HG03039 (cell line): ENCODE measurements around the gene LACTBL1.

ENCODE experiments used
- ATAC-seq: cut with Tn5 transposase; IDR thresholded peaks from one replicate; pipeline ENCODE4 v1.9.1; 2021; ENCODE audit warnings: mild to moderate bottlenecking, moderate library complexity; ENCODE audit not compliant: unreplicated experiment

Gene LACTBL1

DNA sequence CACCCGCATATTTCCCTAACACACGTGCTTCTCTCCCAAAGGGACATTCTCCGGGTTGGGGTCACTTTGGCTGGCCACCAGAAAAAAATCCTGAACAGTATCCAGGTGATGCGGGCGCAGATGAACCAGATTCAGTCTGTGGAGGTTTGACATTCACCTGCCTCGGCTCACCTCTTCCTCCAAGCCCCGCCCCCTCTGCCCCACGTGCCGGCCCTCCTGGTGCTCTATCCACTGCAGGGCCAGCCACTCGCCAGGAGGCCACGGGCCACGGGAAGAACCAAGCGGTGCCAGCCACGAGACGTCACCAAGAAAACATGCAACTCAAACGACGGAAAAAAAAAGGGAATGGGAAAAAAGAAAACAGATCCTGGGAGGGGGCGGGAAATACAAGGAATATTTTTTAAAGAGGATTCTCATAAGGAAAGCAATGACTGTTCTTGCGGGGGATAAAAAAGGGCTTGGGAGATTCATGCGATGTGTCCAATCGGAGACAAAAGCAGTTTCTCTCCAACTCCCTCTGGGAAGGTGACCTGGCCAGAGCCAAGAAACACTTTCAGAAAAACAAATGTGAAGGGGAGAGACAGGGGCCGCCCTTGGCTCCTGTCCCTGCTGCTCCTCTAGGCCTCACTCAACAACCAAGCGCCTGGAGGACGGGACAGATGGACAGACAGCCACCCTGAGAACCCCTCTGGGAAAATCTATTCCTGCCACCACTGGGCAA is 59.1 kb downstream of the LACTBL1 start:
- ATAC-seq = no peak

DNA sequence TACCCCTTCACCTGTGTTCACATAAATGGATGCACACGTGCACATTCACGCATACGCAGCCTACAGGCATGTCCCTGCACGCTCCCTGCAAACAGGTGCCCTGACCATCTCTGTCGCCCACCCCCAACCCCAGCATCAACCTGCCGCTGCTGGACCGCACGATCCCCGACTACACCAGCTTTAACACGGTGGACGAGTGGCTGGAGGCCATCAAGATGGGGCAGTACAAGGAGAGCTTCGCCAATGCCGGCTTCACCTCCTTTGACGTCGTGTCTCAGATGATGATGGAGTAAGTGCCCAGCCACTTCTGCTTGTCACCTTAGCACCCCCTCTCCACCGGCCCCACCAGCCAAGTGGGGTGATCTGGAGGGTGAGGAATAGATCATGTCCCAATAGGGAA is 60.4 kb downstream of the LACTBL1 start:
- no peak for ATAC-seq

DNA sequence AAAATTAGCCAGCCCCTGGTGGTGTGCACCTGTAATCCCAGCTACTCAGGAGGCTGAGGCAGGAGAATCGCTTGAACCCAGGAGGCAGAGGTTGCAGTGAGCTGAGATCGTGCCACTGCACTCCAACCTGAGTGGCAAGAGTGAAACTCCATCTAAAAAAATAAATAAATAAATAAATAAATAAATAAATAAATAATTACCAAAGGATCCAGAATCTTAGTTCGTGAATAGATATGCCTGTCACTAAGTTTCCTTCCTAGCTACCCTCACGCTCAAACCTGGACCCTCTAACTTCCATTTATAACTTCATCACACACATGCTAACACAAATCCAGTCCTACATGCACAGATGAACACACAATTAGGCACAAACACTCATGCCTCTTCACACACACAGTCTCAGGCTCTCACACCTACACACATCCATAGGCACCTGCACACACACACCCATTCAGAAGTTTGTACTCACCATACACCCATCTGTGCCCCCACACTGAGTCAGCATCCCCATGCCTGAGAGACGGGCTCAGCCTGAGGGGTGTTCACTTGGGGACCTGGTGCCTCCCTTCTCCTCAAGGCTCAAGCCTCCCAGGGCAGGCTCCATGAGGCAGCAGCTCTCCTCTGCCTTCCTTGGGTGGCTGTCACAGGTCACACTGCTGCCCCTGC is 61.5 kb downstream of the LACTBL1 start:
- no peak for ATAC-seq

DNA sequence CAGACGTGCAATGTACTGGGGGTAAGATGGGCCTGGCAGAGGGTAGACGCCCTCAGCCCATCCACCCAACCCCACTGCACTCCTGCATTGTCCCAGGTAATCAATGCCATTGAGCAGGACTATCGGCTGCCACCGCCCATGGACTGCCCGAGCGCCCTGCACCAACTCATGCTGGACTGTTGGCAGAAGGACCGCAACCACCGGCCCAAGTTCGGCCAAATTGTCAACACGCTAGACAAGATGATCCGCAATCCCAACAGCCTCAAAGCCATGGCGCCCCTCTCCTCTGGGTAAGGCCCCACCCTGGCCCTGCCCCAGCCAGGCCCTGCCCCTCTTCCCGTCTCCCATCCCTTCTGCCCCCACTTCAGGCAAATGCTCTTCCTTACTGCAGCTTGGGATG is 62.4 kb downstream of the LACTBL1 start:
- ATAC-seq = no peak

DNA sequence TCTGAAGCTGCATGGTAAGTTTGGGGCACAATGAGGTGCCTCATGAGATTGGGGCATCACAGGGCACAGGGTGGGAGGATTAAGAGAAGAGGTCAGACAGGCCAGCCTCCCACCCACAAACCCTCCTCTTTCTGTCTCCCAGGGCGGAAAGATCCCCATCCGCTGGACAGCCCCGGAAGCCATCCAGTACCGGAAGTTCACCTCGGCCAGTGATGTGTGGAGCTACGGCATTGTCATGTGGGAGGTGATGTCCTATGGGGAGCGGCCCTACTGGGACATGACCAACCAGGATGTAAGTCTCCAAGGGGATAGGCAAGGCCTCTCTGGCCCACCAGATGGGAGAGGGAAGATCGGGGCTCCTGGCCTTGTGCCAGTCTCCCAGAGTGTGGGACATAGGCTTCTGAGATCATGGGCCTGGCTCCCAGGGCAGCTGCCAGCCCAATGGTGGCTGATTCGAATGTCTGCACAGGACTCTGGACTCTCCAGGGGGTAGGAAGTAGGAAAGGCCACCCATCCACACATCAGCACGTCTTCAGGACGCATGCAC is 63.7 kb downstream of the LACTBL1 start:
- no peak for ATAC-seq

DNA sequence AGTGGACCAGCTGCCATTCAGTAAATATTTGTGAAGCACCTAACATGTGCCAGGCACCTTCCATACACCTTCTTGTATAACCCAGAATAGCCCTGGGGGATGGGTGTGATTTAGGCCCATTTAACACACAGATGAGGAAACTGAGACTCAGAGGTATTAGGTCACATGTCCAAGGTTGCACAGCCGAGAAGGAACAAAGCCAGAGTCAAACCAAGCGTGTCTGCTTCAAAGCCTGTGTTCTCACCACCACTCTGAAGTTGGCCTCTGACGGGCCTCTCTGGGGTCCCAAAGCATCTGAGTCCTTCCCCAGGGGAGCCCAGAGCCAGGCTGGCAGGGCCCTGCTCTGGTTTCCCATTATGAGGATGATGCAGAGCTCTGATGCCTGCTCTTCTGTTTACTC is 65.1 kb downstream of the LACTBL1 start:
- no peak for ATAC-seq

DNA sequence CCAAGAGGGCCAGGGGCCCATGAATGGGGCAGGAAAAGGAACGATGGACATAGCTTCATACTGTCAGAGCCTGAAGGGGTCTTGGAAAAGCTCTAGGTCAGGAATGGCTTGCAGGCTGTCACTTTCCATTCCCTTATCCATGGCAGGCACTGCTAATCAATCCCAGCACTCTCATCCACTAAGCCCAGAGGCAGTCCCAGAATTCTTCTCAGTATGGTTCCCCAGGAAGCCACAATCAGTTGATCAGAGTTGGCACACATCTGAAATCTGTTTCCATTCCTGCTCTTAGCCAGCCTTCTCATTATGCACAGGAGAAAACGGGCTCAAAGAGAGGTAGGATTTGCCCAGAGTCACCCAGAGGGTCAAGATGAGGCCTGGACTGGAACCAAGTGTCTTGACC is 65.7 kb downstream of the LACTBL1 start:
- no peak for ATAC-seq

DNA sequence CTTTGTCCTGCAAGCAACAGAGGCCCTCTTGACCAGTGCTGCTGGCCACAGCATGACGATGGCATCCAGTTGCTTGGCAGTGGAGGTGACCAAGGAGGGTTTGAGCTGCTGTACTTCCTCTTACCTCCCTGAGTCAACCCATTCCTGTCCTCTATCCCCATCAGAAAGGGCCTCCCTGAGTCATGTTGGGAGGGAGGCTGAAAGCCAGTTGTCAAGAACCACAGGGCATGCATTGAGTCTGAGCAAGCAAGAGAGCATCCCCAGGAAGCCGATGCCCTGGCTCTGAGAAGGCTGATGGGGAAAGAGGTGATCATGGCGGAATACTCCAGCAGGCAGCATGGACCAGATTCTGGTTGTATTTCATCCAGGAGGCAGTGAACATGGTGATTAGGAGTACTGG is 69.6 kb downstream of the LACTBL1 start:
- no peak for ATAC-seq
